K562 (cell line): Measurements from ENCODE around the gene KRTAP22-1.

Source experiments
- EP300 ChIP-seq: IDR thresholded peaks from 2 replicates; pipeline ENCODE4 v1.6.1; 2012; ENCODE audit warnings: low read length, improper control_type of control experiment
- HEY1 ChIP-seq: fragments of 250-450 bp; sonication (Bioruptor Pico); IDR thresholded peaks from 2 replicates; pipeline ENCODE4 v1.5.0; 2020; ENCODE audit warnings: mild to moderate bottlenecking, moderate library complexity, borderline replicate concordance
- HNRNPK ChIP-seq: fragments of 200-400 bp; formaldehyde crosslinking; IDR thresholded peaks from one replicate; pipeline ENCODE4 v1.6.1; 2018; ENCODE audit warnings: mild to moderate bottlenecking, low read depth, low read length; ENCODE audit not compliant: poor library complexity, severe bottlenecking
- HNRNPUL1 ChIP-seq: fragments of 200-400 bp; formaldehyde crosslinking; IDR thresholded peaks from 2 replicates; pipeline ENCODE4 v1.6.1; 2017; ENCODE audit warnings: low read length
- KAT8 ChIP-seq: fragments of 450-650 bp; IDR thresholded peaks from 2 replicates; pipeline ENCODE4 v1.6.1; 2016; ENCODE audit warnings: low read depth, mild to moderate bottlenecking
- TF ChIP-seq, protein P1 (sequence below), 3 experiments: IDR thresholded peaks in 2 of 3; conservative IDR thresholded peaks in 1 of 3; 2 replicates each; pipeline ENCODE4 v1.5.1; 2011 to 2012; ENCODE audit warnings: low read length in 3 of 3, mild to moderate bottlenecking in 3 of 3, control low read depth in 2 of 3, improper control_type of control experiment in 1 of 3, inconsistent platforms in 1 of 3, low read depth in 1 of 3, mixed read lengths in 1 of 3, moderate library complexity in 1 of 3; ENCODE audit not compliant: insufficient read depth in 2 of 3

DNA sequence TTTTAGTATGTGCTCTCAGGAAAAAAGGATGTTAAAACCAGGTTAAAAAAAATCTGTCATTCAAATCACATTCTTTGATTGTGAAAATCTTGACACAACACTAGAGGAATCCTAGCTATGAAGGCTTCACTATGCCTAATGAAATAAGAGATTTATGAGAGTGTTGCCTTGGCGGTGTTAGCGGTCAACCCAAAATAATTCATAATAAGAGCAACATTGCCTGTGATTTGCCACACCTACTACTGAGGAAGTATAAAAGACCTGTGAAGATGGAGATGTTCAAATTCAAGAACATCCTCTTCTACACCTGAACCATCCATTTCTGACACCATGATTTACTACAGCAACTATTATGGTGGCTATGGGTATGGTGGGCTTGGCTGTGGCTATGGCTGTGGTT, 15.2 kb downstream of the KRTAP22-1 start, which contains the start of gene KRTAP20-1:
- TF ChIP-seq EP300 (no peak), HNRNPK (no peak), HNRNPUL1 (no peak), HEY1 (no peak), KAT8 (no peak)
- TF ChIP-seq, protein P1, sequence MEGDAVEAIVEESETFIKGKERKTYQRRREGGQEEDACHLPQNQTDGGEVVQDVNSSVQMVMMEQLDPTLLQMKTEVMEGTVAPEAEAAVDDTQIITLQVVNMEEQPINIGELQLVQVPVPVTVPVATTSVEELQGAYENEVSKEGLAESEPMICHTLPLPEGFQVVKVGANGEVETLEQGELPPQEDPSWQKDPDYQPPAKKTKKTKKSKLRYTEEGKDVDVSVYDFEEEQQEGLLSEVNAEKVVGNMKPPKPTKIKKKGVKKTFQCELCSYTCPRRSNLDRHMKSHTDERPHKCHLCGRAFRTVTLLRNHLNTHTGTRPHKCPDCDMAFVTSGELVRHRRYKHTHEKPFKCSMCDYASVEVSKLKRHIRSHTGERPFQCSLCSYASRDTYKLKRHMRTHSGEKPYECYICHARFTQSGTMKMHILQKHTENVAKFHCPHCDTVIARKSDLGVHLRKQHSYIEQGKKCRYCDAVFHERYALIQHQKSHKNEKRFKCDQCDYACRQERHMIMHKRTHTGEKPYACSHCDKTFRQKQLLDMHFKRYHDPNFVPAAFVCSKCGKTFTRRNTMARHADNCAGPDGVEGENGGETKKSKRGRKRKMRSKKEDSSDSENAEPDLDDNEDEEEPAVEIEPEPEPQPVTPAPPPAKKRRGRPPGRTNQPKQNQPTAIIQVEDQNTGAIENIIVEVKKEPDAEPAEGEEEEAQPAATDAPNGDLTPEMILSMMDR (IDR thresholded peaks at IDR 0.05 in 2 of 3, conservative IDR thresholded peaks at IDR 0.05 in 1 of 3; ENCODE audit: insufficient read depth in 2 of 3, low read depth in 1 of 3, low read length in 3 of 3), result no peak
